ENCODE results near the gene FAM234B. TPM values are rescaled to one million over a fixed set of nuclear protein-coding genes. Genes with fewer than 3 reads are reported as not detected.

FAM234B gene
- polyA plus RNA-seq, 1 of the 3 experiments (the other 2 are of a cell fraction) = 3.7 TPM

- POLR2A ChIA-PET = no interaction called here
- Histone ChIP-seq H3K27ac (ENCODE audit: low read depth in 2 of 2, low read length in 1 of 2) (no peak overlapping the region), H3F3A (replicated peaks; ENCODE audit: insufficient read depth) (no peaks in the 10 kb centered on the region), H3K4me2 (no peak overlapping the region), H3K4me1 (ENCODE audit: control insufficient read depth in 1 of 2, insufficient read depth in 2 of 2, low read depth in 1 of 2, low read length in 1 of 2) (no peaks in the 10 kb centered on the region), H3K9me3 (no peaks in the 10 kb centered on the region), H2AFZ (ENCODE audit: low read depth) (no peak overlapping the region), H3K9ac (no peak overlapping the region), H3K9me2 (no peaks in the 10 kb centered on the region), H3K36me3 (replicated peaks in 1 of 2; ENCODE audit: control insufficient read depth in 1 of 2, insufficient read depth in 2 of 2, low read length in 1 of 2) (no peaks in the 10 kb centered on the region), H3K4me3 (ENCODE audit: low read depth in 2 of 2, low read length in 1 of 2) (no peak overlapping the region; a peak in 1 of 4 replicates), H3K79me2 (ENCODE audit: insufficient read depth) (no peaks in the 10 kb centered on the region), H4K20me1 (ENCODE audit: insufficient read depth) (no peaks in the 10 kb centered on the region), H3K27me3 (ENCODE audit: insufficient read depth) (no peaks in the 10 kb centered on the region)
- 73% methylated on average over 6 of the region's 6 CpGs for WGBS (ENCODE audit: low lambda C conversion rate)
- TF ChIP-seq RXRA (IDR thresholded peaks at IDR 0.05; ENCODE audit: borderline replicate concordance, low read depth) (no peak), POLR2AphosphoS5 (IDR thresholded peaks at IDR 0.05; ENCODE audit: low read depth, low read length) (no peak), FOXJ3 (CRISPR knock-in tag; IDR thresholded peaks at IDR 0.05) (no peak), TCF12 (IDR thresholded peaks at IDR 0.05) (no peak), GABPA (IDR thresholded peaks at IDR 0.05; ENCODE audit: low read depth) (no peak)
- TF ChIP-seq, protein P1, sequence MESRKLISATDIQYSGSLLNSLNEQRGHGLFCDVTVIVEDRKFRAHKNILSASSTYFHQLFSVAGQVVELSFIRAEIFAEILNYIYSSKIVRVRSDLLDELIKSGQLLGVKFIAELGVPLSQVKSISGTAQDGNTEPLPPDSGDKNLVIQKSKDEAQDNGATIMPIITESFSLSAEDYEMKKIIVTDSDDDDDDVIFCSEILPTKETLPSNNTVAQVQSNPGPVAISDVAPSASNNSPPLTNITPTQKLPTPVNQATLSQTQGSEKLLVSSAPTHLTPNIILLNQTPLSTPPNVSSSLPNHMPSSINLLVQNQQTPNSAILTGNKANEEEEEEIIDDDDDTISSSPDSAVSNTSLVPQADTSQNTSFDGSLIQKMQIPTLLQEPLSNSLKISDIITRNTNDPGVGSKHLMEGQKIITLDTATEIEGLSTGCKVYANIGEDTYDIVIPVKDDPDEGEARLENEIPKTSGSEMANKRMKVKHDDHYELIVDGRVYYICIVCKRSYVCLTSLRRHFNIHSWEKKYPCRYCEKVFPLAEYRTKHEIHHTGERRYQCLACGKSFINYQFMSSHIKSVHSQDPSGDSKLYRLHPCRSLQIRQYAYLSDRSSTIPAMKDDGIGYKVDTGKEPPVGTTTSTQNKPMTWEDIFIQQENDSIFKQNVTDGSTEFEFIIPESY (IDR thresholded peaks at IDR 0.05; ENCODE audit: borderline replicate concordance, low read depth) = no peak
- TF ChIP-seq, protein P2, sequence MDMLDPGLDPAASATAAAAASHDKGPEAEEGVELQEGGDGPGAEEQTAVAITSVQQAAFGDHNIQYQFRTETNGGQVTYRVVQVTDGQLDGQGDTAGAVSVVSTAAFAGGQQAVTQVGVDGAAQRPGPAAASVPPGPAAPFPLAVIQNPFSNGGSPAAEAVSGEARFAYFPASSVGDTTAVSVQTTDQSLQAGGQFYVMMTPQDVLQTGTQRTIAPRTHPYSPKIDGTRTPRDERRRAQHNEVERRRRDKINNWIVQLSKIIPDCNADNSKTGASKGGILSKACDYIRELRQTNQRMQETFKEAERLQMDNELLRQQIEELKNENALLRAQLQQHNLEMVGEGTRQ (IDR thresholded peaks at IDR 0.05; ENCODE audit: borderline replicate concordance, low read depth, low read length) = no peak
- CTCF ChIA-PET = interaction anchor here (1.0 to 1.2 kb wide), 2 partner anchors 33 to 78 kb away, joined by 3 to 4 read pairs; no protein-coding TSS in a partner anchor
- no peak for DNase-seq
Observed at GRCh38 chr12:13023811-13024530, 20.2 kb upstream of the FAM234B start.

- H3K9me3 ChIP-seq = no peaks in the 10 kb centered on the region
- H3K9ac ChIP-seq = no peak overlapping the region
- no peak overlapping the region for H3K27ac ChIP-seq (ENCODE audit: low read depth in 2 of 2, low read length in 1 of 2)
- no peak overlapping the region for H2AFZ ChIP-seq (ENCODE audit: low read depth)
- H3K36me3 ChIP-seq (replicated peaks in 1 of 2; ENCODE audit: control insufficient read depth in 1 of 2, insufficient read depth in 2 of 2, low read length in 1 of 2) = no peaks in the 10 kb centered on the region
- CTCF ChIA-PET = interaction anchor here (1.0 to 1.2 kb wide), 2 partner anchors 33 to 78 kb away, joined by 3 to 4 read pairs; no protein-coding TSS in a partner anchor
- no peak for DNase-seq
- H3K79me2 ChIP-seq (ENCODE audit: insufficient read depth) = no peaks in the 10 kb centered on the region
- no peaks in the 10 kb centered on the region for H3F3A ChIP-seq (replicated peaks; ENCODE audit: insufficient read depth)
- H3K4me2 ChIP-seq = no peak overlapping the region
- H3K4me1 ChIP-seq (ENCODE audit: control insufficient read depth in 1 of 2, insufficient read depth in 2 of 2, low read depth in 1 of 2, low read length in 1 of 2) = no peaks in the 10 kb centered on the region
- H3K4me3 ChIP-seq (ENCODE audit: low read depth in 2 of 2, low read length in 1 of 2) = no peak overlapping the region
- H3K9me2 ChIP-seq = no peaks in the 10 kb centered on the region
- POLR2A ChIA-PET = interaction anchor here (0.6 kb wide), 1 partner anchor 10 kb away, joined by 5 read pairs; no protein-coding TSS in a partner anchor
- H4K20me1 ChIP-seq (ENCODE audit: insufficient read depth) = no peaks in the 10 kb centered on the region
- no peaks in the 10 kb centered on the region for H3K27me3 ChIP-seq (ENCODE audit: insufficient read depth)
- WGBS (ENCODE audit: low lambda C conversion rate) = 83% methylated on average over 5 of the region's 5 CpGs
- TF ChIP-seq RAD21 (IDR thresholded peaks at IDR 0.05; ENCODE audit: low read length) (no peak), USF1 (IDR thresholded peaks at IDR 0.05; ENCODE audit: borderline replicate concordance, low read depth) (no peak), RFX5 (IDR thresholded peaks at IDR 0.05; ENCODE audit: low read length) (no peak), POLR2AphosphoS5 (IDR thresholded peaks at IDR 0.05; ENCODE audit: low read depth, low read length) (no peak), RXRA (IDR thresholded peaks at IDR 0.05; ENCODE audit: borderline replicate concordance, low read depth) (no peak), YY1 (IDR thresholded peaks at IDR 0.05; ENCODE audit: low read depth) (no peak), RCOR1 (IDR thresholded peaks at IDR 0.05; ENCODE audit: low read length) (no peak), MAX (IDR thresholded peaks at IDR 0.05; ENCODE audit: low read depth) (no peak), NFIC (IDR thresholded peaks at IDR 0.05; ENCODE audit: borderline replicate concordance) (no peak), CTCF (IDR thresholded peaks at IDR 0.05) (no peak), TAF1 (IDR thresholded peaks at IDR 0.05; ENCODE audit: borderline replicate concordance, low read depth, low read length) (no peak), TCF12 (IDR thresholded peaks at IDR 0.05) (no peak), FOXM1 (IDR thresholded peaks at IDR 0.05; ENCODE audit: low read depth) (no peak), JUND (IDR thresholded peaks at IDR 0.05) (no peak), MEF2A (IDR thresholded peaks at IDR 0.05; ENCODE audit: borderline replicate concordance, low read depth) (no peak), MXI1 (IDR thresholded peaks at IDR 0.05; ENCODE audit: low read depth, low read length) (no peak)
- TF ChIP-seq, protein P1 (IDR thresholded peaks at IDR 0.05; ENCODE audit: borderline replicate concordance, low read depth) = no peak
Observed at GRCh38 chr12:13024531-13024916, 19.7 kb upstream of the FAM234B start.

All from SK-N-SH (cell line).